NCI-H146 (cell line): Measurements from ENCODE around the gene CST7.

Source experiments
- DNase-seq: peaks from one replicate; lab custom pipeline; 2025; lab: John Stamatoyannopoulos, UW

Gene CST7

DNA sequence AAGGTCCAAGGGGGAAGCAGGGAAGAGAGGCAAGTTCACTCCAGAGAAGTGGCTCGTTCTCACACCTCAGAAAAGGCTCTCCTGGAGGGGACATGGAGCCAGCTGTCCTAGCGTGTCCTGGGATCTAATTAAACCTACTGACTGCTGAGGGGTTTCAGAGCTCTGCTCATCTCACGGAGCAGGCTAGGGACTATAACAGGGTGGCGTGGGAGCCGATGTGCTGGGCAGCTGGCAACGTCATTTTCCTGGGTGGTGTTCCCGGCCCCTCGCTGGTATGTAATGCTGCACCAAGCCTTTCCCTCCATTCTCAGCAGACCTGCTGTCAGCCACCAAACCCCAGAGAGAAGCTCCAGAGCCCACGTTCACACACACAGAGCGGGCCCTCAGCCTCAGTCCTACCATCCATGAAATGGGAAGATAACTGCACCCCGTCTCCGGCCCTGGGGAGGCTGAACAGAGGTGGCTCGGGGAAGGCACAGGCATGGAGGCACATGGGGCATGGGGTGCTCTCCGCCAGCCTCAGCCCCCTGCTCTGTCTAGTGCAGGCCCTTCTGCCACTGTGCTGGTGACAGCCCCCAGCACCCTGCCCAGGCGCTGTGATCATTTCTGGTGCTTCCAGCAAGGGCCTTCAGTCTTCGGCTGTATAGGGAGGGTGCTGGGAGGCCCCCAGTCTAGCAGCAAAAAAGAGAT, 1.9 kb downstream of the CST7 start:
- no peak for DNase-seq

DNA sequence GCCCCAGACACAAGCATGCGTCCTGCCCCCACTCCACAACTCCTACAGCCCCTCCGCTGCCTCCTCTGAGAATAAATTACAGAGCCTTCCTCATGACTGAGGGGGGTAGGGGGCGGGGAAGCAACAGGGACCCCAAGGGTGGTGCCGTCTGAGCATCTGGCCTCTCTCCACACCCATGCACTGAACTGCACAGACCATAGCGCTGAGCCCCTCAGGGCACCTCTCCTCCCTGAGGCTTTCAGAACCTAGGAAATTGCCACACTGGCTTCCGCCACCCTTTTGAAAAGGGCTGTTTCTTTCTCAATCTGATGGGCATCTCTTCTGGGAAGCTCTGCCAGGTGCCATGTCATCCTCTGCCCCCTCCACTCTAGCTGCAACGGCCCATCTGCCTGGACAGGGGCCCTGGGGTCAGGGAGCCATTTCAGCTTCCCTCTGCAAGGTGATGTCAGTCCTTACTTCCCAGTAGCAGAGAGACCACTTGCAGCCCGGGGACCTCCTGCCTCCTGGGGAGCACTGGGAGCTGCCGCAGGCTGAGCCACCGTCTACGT, 2.5 kb downstream of the CST7 start:
- DNase-seq = peak; percentile 4

DNA sequence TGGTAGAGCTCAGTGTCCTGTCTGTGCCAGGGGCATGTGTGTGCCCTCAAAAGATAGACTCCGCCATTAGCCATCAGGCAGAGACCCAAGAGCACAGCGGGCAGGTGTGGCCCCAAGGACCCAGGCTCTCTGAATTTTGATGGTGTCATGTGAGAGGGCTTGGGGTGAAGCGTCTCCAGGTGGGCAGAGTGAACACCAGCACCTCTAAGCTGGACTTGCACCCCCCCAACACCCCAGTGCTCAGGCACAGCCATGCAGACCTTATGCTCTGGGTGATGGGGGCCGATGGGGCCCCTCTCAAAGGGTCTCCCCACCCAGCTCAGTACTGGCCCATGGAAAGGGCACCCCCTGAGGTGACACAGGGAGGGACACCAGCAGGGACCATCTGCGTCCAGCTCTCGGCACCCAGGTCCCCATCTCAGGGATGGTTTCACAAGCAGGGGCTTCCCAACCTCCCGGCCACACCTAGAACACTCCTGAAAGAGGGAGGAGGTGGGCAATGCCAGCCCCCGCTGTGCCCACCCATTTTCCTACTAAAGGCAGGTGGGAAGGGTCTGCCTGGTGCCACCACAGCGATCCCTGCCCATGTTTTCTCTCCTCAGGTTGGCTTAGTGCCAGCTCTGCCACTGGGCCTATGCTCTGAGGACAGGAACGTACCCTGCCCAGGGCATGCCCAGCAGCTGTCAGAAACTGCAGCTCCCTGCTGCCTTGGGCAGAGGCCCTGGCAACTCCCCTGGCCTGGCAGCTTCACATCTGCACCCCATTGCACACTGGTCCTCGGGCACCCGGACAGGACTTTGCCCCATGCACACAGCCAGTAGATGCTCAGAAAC, 3.5 kb downstream of the CST7 start:
- no peak for DNase-seq

DNA sequence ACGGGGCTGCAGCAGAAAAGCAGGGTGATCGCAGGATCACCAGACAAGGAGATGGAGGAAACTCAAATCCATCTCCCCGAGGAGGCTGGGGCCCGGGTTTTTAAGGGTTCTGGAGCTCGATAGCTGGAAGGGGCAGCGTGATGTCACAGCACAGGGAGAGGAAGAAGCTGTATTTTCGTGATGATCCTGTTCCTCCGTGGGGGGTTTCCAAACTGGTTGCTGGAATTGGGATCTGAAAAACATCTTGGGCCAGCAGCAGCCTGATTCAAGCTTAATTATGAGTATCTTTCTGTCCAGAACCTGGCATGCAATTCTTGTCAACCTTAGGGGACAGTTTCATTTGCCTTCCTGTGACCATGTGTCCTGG, 4.1 kb downstream of the CST7 start:
- no peak for DNase-seq

DNA sequence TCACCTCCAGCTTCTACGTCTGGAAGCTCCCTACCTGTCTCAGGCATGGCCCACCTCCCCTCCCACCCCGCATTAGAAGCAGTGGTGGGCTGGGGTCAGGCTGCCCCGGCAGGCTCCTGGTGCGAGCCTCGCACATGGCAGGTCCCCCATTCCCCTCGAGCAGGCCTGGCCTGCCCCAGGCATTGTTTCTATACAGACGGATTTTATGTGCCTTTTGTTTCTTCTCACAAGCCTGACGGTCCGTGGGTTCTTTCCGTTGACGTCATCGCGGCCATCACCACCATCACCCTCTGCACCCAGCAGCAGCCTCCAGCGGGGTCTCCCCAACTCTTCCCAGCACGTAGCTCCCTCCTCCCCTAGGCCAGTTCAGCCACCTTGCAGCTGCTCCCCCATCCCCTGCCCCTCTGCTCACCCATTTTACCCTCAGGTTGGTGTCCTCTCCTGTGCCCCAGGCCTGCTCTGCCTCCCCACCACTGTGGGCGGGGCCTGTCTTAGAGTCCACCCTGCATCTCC, 4.6 kb downstream of the CST7 start:
- DNase-seq = no peak

- no peak for DNase-seq
These were observed 5.1 kb downstream of the CST7 start for GRCh38 chr20:24954151-24954550.

DNA sequence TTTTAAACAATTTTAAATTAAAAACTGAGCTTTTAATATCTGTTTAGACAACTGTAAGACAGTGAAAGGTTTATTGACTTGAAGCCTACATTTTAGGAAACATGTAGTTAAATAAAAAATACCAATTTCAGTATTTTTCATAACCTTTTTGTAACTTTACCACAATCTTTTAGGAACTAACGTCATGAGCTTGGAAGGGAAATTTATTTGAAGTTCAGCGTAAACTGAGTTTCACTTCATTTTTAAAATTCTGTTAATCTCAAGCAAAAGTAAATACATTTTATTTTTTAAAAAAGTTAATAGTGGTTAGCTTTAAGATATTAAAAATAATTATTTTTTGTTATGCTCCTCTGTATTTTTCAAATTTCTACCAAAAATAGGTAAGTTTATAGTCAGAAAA, 5.5 kb downstream of the CST7 start:
- DNase-seq = no peak

- no peak for DNase-seq
These were observed 6.0 kb downstream of the CST7 start for GRCh38 chr20:24955045-24955444.

DNA sequence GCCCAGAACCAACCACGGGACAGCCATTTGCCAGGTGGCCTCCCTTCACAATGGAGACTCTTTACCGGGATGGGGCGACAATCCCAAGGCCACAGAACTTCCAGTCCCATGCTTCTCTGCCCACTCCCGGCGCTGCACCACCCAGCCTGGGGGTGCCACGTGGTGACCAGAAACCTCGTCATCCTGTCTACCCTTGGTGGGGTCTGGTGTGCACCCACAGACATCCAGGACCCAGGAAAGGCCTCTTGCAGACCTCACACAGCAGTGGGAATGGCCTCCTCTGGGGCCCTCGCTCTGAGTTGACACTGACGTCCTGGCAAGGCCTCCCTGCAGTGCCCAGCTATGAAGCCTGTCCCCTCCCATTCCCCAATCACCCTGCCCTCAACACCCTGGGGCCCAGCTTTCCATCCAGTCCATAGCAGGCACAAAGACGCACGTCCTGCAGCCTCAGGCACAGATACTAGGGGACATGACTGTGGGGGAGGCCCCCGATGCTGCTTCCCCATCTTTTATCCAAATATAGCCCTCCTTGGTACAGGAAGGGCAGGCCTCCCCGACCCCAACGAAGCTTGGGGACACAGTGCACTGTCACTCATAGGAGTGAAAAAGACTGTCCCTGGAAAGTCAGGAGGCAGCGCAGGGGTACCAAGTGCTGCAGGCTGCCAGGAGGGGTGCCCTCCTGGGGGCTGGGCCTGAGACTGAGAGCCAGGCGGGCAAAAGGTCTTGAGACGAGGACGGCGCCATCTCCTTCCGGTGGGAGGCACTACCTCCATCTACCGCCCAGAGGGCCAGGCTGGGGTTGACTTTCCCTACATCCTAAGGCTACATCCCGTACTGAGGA, 7.2 kb downstream of the CST7 start:
- DNase-seq = no peak

- DNase-seq = no peak
These were observed 8.4 kb downstream of the CST7 start for GRCh38 chr20:24957326-24958016.

GRCh38 chr20:24958506-24959385, 9.7 kb downstream of the CST7 start:
- no peak for DNase-seq

DNA sequence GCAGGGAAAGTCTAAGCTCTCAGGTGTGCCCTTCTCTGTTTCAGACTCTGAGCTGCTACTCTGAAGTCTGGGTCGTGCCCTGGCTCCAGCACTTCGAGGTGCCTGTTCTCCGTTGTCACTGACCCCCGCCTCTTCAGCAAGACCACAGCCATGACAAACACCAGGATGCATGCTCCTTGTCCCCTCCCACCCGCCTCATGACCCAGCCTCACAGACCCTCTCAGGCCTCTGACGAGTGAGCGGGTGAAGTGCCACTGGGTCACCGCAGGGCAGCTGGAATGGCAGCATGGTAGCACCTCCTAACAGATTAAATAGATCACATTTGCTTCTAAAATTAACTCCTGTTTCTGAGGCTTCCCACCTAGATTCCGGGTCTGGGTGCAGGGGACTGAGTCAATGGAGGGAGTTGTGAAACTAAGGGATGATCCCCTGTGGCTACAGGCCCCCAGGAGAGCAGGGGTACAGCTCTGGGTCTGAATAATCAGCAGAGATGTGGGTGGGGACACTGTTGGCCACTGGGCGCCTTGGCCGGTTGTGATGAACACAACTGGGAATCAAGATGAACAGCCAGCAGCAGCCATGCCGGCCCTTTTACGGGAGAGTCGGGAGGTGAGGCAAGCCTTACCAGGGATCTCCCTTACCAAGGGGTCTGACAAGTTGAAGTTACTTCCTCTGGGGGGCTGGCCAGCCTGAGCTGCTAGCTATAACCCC, 10.7 kb downstream of the CST7 start:
- DNase-seq = no peak

GRCh38 chr20:24960302-24960801, 11.3 kb downstream of the CST7 start:
- no peak for DNase-seq

DNA sequence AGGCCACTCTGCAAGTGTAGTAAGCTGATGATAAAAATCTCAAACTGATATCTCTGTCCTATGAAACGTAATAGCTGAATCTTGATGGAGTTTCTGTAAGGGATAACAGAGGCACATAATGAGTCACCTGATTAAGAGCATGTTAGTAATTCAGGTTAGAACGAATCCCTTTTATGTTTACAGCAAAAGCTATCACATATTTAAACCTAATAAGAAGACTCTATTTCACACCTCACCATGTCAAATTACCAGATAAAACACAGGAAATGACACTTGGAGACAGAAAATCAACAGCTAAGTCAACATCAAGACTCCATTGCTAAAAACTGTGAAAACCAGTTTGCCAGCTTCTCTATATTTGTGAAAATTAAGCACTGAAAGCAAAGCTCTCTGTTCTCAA, 11.8 kb downstream of the CST7 start:
- DNase-seq = no peak

GRCh38 chr20:24961384-24962181, 12.5 kb downstream of the CST7 start:
- no peak for DNase-seq

DNA sequence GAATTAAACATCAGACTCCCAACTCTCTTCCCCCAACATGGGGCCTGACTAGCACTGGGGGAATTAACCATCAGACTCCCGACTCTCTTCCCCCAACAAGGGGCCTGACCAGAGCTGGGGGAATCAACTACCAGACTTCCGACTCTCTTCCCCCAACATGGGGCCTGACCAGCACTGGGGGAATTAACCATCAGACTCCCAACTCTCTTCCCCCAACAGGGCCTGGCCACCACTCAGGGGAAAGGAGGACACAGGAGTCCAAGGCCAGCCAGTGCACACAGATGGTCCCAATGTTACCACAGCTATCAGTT, 13.1 kb downstream of the CST7 start:
- no peak for DNase-seq

GRCh38 chr20:24962510-24962909, 13.4 kb downstream of the CST7 start:
- DNase-seq = no peak

GRCh38 chr20:24963672-24964505, 14.8 kb downstream of the CST7 start:
- no peak for DNase-seq
